Measurements from ENCODE around the gene PNCK. TPM values are rescaled to one million over a fixed set of nuclear protein-coding genes. Genes with fewer than 3 reads are reported as not detected.

Gene PNCK
- total and polyA plus RNA-seq, 8 donors = 0.28 to 0.99 (median 0.49) TPM; not detected in 3

DNA sequence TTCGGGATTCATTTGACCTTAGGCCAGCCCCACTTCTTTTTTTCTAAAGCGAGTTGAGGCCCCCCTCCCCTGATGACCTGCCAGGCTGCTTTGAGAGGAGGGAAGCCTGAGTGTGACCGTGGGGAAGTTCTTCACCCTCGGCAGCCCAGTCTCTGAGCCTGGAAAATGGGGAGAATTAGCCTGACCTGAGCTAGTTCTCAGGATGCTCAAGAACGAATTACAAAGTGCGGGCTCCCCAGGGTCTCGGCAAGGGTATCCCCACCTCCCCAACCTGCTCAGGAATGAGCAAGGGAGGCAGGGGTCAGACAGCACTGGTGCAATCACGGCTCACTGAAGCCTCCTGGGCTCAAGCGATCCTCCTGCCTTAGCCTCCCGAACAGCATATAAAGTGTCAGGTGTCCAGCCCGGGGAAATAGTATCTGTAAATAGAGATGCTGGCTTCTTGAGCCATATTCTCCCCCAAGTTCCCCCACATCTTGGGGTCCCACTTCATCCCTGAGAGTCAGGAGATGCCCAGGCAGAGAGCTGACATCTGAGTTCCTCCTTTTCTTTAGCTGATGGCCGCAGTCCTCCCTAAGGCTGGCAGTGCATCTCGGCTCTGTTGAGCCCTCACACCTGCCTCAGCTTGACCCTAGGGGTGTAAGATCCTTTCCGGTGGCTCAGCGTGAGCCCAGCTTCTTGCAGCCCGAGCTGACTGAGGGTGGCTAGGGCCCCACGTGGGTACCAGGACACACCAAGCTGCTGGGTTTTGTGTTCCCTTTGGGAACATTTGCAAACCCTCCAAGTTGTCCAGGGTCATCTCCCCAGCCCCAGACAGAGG, 25.0 kb downstream of the PNCK start:
- Histone ChIP-seq H3K36me3 (no peaks in the 10 kb centered on the region), H3K27ac (no peak overlapping the region), H3K27me3 (peaks cover 0 to 18% (median 5%) of the 10 kb centered on the region in 4 donors), H3K4me1 (no peaks in the 10 kb centered on the region), H3K9me3 (peaks cover 0 to 2% (median 0%) of the 10 kb centered on the region in 4 donors), H3K4me3 (no peak overlapping the region)
- DNase-seq = no peak
- no peak for ATAC-seq
- FAIRE-seq = no peak
- 77 to 79% methylated on average over 17 of the region's 17 CpGs for WGBS, 2 donors
- intact Hi-C loops (cut with DNase I) = loop anchor here in 1 of 3 donors (10.0 kb wide), 1 partner anchor 94 kb away; no protein-coding TSS in a partner anchor
- TF ChIP-seq, protein P1, sequence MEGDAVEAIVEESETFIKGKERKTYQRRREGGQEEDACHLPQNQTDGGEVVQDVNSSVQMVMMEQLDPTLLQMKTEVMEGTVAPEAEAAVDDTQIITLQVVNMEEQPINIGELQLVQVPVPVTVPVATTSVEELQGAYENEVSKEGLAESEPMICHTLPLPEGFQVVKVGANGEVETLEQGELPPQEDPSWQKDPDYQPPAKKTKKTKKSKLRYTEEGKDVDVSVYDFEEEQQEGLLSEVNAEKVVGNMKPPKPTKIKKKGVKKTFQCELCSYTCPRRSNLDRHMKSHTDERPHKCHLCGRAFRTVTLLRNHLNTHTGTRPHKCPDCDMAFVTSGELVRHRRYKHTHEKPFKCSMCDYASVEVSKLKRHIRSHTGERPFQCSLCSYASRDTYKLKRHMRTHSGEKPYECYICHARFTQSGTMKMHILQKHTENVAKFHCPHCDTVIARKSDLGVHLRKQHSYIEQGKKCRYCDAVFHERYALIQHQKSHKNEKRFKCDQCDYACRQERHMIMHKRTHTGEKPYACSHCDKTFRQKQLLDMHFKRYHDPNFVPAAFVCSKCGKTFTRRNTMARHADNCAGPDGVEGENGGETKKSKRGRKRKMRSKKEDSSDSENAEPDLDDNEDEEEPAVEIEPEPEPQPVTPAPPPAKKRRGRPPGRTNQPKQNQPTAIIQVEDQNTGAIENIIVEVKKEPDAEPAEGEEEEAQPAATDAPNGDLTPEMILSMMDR (IDR thresholded peaks at IDR 0.05) = no peak

DNA sequence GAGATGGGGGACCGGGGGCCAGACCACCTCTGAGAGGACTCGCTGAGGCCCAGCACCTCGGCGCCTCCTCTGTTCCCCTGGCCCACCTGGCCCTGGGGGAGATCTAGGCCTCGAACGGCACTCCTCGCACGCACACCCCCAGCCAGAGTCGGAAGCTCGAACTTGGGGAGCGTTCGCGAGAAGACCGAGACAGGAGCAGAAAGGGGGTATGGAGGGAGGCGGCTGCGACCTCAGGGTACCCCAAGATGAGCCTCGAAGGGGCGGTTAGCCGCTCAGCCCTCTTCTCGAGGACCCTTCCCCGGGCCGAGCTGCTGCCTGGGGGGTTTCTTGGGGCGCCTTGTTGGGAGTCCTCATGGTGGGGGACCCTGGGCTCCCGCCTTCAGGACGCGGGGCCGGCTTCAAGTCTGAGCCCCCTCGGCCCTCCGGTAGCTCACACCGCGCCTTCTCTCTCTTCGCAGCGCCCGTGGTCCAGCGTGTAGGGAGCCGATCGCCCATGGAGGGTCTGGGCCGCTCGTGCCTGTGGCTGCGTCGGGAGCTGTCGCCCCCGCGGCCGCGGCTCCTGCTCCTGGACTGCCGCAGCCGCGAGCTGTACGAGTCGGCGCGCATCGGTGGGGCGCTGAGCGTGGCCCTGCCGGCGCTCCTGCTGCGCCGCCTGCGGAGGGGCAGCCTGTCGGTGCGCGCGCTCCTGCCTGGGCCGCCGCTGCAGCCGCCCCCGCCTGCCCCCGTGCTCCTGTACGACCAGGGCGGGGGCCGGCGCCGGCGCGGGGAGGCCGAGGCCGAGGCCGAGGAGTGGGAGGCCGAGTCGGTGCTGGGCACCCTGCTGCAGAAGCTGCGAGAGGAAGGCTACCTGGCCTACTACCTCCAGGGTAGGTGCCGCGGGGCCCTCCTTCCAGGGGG, 25.9 kb downstream of the PNCK start:
- no peaks in the 10 kb centered on the region for H3K4me1 ChIP-seq
- TF ChIP-seq, protein P1 (IDR thresholded peaks at IDR 0.05) = no peak
- H3K36me3 ChIP-seq = no peaks in the 10 kb centered on the region
- no peak overlapping the region for H3K27ac ChIP-seq
- peak in 4 of 6 donors; percentile 13 to 64 (median 38) for DNase-seq
- intact Hi-C loops (cut with DNase I) = loop anchor here in 1 of 3 donors (10.0 kb wide), 1 partner anchor 93 kb away; no protein-coding TSS in a partner anchor
- H3K9me3 ChIP-seq = no peaks in the 10 kb centered on the region
- peak overlapping the region in 1 of 4 donors; percentile 22 for H3K4me3 ChIP-seq
- FAIRE-seq = no peak
- 26 to 42% methylated on average over 84 to 85 of the region's 85 CpGs for WGBS, 2 donors
- no peak for ATAC-seq
- peaks cover 0 to 24% (median 7%) of the 10 kb centered on the region in 4 donors for H3K27me3 ChIP-seq

DNA sequence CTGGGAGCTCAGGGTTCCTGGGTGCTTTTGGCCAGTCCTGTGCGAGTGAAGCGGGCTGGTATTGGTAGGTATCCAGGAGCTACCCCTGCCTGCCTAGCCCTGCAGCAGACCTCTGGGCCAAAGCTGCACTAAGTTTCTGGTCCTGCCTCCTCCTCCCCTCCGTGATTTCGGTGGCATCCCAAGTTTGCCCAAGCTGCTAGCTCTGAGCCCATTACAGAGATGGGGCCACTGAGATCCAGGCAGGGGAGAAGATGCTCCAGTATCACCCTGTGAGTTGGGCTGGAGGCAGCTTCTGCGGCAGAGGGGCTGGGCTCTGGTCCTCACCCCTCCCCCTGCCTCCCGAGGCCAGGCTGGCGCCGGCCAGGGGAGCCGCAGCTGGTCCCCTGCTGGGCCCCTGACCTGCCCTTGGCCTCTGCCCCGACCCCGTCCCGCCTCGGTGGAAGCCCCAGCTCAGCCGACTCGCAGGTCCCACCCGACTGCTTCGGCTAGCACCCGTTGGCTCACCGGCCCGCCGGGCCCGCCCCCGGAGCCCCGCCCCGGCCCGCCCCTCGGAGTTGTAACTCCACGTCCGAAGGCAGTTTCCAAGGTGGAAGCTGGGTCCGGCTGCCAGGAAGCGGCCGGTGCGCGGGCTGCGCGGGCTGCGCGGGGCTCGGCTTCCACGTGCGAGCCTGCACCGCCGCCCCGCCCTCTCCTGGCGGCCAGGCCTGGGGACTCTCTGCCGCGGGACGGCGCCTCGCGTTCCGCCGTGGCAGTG, 26.8 kb downstream of the PNCK start, which contains the start of gene DUSP9:
Gene DUSP9 (plus strand): TSS at position 584 of the 754 bp plus-strand sequence. CDS start 751 bp downstream, outside the sequence.
- Histone ChIP-seq H3K4me3 (peak within 1 kb of the TSS in 2 of 4 donors; percentile 6 to 22), H3K9me3 (no peaks in the 10 kb centered on the region), H3K27me3 (peaks cover 0 to 30% (median 7%) of the 10 kb centered on the region in 4 donors), H3K27ac (no peak within 1 kb of the TSS), H3K36me3 (no peaks in the 10 kb centered on the region), H3K4me1 (no peaks in the 10 kb centered on the region)
- FAIRE-seq (no peak), DNase-seq (peak; percentile 17 to 77 (median 36)), ATAC-seq (peak; percentile 53 to 73 (median 64))
- intact Hi-C loops (cut with DNase I) = loop anchor here in 1 of 3 donors (10.0 kb wide), 1 partner anchor 92 kb away; no protein-coding TSS in a partner anchor
- TF ChIP-seq, protein P1 (IDR thresholded peaks at IDR 0.05) = no peak
- WGBS, 2 donors = 5 to 34% methylated on average over 16 to 53 of the region's 53 CpGs

DNA sequence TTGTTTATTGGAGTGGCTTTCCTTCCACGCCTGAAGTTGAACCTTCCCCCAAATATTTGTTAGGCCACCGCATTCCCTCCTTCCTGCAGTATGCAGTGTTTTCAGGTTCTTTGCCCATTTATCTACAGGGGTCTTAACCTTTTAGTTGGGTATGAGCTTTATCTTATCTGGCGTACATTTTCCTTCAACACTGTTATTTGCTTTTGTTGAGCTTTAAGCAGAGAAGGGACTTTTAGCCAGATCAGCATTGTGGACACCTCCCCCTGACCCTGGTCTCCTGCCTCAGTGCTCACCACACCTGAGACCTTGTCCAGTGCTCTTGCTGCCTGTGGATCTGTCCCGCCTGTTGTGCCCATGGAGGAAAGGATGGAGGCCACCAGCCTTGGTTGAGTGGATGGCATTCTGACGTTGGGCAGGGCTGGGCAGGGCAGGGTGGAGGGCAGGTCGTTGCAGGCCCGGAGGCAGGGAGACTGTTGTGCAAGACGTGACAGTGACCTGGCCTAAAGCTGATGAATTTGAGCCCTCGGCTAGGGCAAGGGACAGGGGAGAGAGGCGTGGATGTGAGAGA, 27.6 kb downstream of the PNCK start:
- H3K36me3 ChIP-seq = no peaks in the 10 kb centered on the region
- 42 to 63% methylated on average over 10 of the region's 10 CpGs for WGBS, 2 donors
- H3K4me3 ChIP-seq = no peak overlapping the region
- intact Hi-C loops (cut with DNase I) = loop anchor here in 1 of 3 donors (10.0 kb wide), 1 partner anchor 91 kb away; no protein-coding TSS in a partner anchor
- H3K27me3 ChIP-seq = peaks cover 0 to 32% (median 7%) of the 10 kb centered on the region in 4 donors
- ATAC-seq (no peak), FAIRE-seq (no peak), DNase-seq (peak in 3 of 6 donors; percentile 7 to 39 (median 9))
- H3K4me1 ChIP-seq = no peaks in the 10 kb centered on the region
- TF ChIP-seq, protein P1 (IDR thresholded peaks at IDR 0.05) = no peak
- no peaks in the 10 kb centered on the region for H3K9me3 ChIP-seq
- no peak overlapping the region for H3K27ac ChIP-seq

Measured in pancreas (tissue), 10 donors.